GM12892 (cell line): ENCODE measurements around the gene PSRC1.
"Not testable (repeated sequence)": the region's sequence is repeated elsewhere in the genome, so short reads cannot be mapped to it uniquely, and the experiment has no call there.

Experiments
- DNase-seq: peaks from one replicate; pipeline ENCODE4 v3.0.0; 2011; ENCODE audit not compliant: insufficient read length
- FAIRE-seq: peaks from 2 replicates; lab custom pipeline; 2011; peaks lifted over from hg19 to GRCh38; lab: Jason Lieb, UNC
- POLR2A ChIP-seq: IDR thresholded peaks from 2 replicates; pipeline ENCODE4 v1.6.1; 2011; ENCODE audit warnings: low read depth, low read length, control low read depth
- POLR2AphosphoS5 ChIP-seq: IDR thresholded peaks from 2 replicates; pipeline ENCODE4 v1.6.1; 2011; ENCODE audit warnings: low read depth, low read length, control low read depth
- TAF1 ChIP-seq: IDR thresholded peaks from 2 replicates; pipeline ENCODE4 v1.6.1; 2011; ENCODE audit warnings: low read depth, mild to moderate bottlenecking, control low read depth, low read length, borderline replicate concordance

The PSRC1 gene

DNA sequence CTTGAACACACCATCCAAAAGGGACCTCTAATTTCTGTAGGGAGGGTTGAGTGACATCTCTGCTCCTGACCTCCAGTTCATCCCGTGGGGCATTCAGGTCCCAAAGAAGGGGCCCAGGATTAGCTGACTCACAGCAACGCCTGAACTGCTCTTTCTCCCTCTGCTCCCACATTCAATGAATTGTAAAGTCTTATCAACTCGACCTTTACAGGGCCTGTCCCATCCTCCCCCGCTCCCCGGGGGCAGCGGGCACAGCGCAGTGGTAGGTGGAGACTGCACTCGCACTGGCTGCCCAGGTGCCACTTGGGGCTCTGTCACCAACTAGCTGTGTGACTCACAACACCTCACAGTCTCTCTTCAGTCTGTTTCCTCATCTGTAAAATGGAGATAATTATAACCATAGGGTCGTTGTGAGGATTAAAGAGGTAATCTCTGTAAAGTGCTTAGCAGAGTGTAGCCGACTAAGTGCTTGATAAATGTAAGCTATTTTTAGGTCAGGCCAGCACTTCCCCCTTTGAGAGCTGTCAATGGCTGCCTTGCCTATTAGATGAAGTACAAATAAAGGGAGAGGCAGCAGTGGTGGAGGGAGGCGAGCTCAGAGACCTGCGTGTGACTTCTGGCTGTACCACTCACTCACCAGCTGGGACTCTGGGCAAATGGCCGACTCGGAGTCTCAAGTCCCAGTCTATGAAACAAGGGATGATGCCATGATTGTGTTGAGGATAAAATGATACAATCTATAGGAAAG, 24.5 kb upstream of the PSRC1 start:
- no peak for TF ChIP-seq POLR2A
- no peak for TF ChIP-seq POLR2AphosphoS5
- TF ChIP-seq TAF1 = no peak
- no peak for FAIRE-seq
- DNase-seq = no peak

- TF ChIP-seq POLR2A (no peak), POLR2AphosphoS5 (no peak), TAF1 (no peak)
- FAIRE-seq = no peak
- DNase-seq = no peak
Measured at GRCh38 chr1:109306832-109307273, 23.9 kb upstream of the PSRC1 start, which contains the start of gene MYBPHL. Gene MYBPHL, minus strand, starts transcription at chr1:109307011. Its CDS starts 20 bp downstream, at chr1:109306991.

GRCh38 chr1:109305991-109306390, 23.0 kb upstream of the PSRC1 start:
- not testable (repeated sequence) for FAIRE-seq

GRCh38 chr1:109304226-109304920, 21.4 kb upstream of the PSRC1 start:
- DNase-seq (no peak), FAIRE-seq (no peak)
- TF ChIP-seq POLR2AphosphoS5 (no peak), TAF1 (no peak), POLR2A (no peak)

More at GRCh38 chr1:109305991-109306390, 23.0 kb upstream of the PSRC1 start:
- not testable (repeated sequence) for DNase-seq

DNA sequence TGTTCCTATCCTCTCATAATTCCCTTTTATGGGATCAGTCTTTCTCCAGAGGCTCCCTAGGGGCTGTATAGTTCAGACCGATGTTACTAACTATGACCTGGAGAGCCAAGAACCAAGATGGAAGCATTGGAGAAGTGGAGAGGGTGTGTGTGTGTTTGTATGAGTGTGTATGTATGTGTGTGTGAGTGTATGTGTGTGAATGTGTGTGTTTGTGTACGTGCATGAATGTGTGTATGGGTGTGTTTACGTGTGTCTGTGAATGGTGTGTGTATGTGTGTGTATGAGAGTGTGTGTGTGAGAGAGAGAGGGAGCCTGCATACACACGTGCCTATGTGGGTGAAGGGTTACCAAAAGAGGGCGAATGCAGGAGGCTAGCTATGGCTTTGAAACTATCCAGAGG, 18.9 kb upstream of the PSRC1 start:
- TF ChIP-seq POLR2A = no peak
- TF ChIP-seq TAF1 = no peak
- no peak for TF ChIP-seq POLR2AphosphoS5
- FAIRE-seq (no peak), DNase-seq (no peak)

- DNase-seq (no peak), FAIRE-seq (no peak)
- TF ChIP-seq POLR2AphosphoS5 (no peak), TAF1 (no peak), POLR2A (no peak)
Measured at GRCh38 chr1:109300650-109301151, 17.8 kb upstream of the PSRC1 start.

- no peak for FAIRE-seq
Measured at GRCh38 chr1:109299558-109300343, 16.8 kb upstream of the PSRC1 start.

DNA sequence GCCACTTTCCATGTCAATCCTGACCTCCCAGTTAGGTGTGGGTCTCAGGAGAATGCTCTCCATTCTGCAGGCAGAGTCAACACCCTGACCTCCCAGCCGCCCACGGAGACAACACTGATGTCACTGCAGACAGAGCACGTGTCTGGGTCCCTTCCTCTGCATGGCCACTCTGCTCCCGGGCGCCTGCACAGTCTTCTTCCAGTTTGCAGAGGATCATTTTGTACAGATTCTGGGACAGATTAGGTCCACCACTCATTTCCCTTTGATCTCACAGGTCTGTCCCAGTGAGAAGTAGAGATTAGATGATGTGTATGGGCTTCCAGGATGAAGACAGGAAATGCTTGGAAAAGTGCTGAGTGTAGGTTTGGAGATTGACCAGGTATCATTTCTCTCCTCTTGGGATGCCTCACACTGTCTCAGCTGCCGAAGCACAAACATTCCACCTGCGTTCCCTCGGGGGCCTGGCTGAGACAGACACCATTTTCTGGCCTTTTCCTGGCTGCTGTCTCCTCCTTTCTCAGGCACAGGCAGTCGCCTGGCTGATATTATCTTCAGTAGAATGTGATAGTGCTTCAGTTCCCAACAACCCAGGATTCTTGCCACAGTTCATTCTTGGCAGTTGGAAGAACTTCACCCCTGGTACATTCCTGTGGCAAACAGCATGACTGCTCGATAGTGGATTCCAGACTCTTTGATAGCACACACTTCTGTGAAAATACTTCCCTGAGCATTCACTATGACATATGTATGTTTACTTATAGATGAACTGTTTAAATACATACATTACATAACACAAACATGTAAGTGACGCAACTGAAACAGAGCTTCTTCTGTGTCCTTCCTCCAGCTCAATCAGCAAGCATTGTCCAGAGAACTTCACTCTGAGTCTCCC, 16.0 kb upstream of the PSRC1 start:
- DNase-seq = no peak
- FAIRE-seq = no peak
- TF ChIP-seq POLR2A (no peak), POLR2AphosphoS5 (no peak)

More at GRCh38 chr1:109299558-109300343, 16.8 kb upstream of the PSRC1 start:
- TF ChIP-seq TAF1 = no peak
- no peak for TF ChIP-seq POLR2AphosphoS5
- TF ChIP-seq POLR2A = no peak
- no peak for DNase-seq

GRCh38 chr1:109296782-109297181, 13.8 kb upstream of the PSRC1 start:
- no peak for DNase-seq
- no peak for FAIRE-seq
- TF ChIP-seq POLR2A = no peak
- no peak for TF ChIP-seq POLR2AphosphoS5
- no peak for TF ChIP-seq TAF1

- TF ChIP-seq POLR2A (no peak), TAF1 (no peak), POLR2AphosphoS5 (no peak)
- no peak for DNase-seq
- no peak for FAIRE-seq
Measured at GRCh38 chr1:109295712-109296415, 12.9 kb upstream of the PSRC1 start.

GRCh38 chr1:109294481-109294880, 11.5 kb upstream of the PSRC1 start:
- DNase-seq (no peak), FAIRE-seq (no peak)
- no peak for TF ChIP-seq POLR2A
- TF ChIP-seq POLR2AphosphoS5 = no peak
- no peak for TF ChIP-seq TAF1
